ENCODE data around the gene CT45A2.
"Not testable (repeated sequence)": the region's sequence is repeated elsewhere in the genome, so short reads cannot be mapped to it uniquely, and the experiment has no call there.

GRCh38 chrX:135768091-135768490 lies 51.7 kb downstream of the CT45A2 start, which contains the start of gene CT45A3:
- TF ChIP-seq CTCF (IDR thresholded peaks at IDR 0.05; ENCODE audit: insufficient read depth, low read length); POLR2AphosphoS5 (IDR thresholded peaks at IDR 0.05; ENCODE audit: low read depth): not testable (repeated sequence)
